ENCODE results near the gene SPEN.
"Not testable (repeated sequence)": the region's sequence is repeated elsewhere in the genome, so short reads cannot be mapped to it uniquely, and the experiment has no call there.

Gene SPEN

DNA sequence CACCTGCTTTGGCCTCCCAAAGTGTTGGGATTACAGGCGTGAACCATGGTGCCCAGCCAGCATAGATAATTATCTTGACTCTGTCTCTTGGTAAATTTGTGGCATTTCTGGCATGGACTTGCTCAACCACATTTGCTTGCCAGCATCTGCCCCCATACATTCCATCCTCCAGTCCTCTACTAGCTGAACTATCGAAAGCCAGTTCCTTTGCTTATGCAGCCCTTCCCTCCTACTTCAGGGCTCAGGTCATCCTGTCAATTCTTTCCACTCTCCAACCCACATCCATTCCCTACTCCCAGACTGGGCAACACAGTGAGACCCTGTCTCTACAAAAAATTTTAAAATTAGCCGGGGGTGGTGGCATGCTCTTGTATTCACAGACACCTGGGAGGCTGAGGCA, 27.0 kb upstream of the SPEN start:
- Histone ChIP-seq H3K27ac (replicated peaks; ENCODE audit: low read length) (no peak overlapping the region), H3K4me2 (ENCODE audit: insufficient read depth, low read length, poor library complexity, severe bottlenecking) (no peak overlapping the region), H3K18ac (ENCODE audit: low read length) (no peak overlapping the region), H3K9me3 (replicated peaks in 1 of 2; ENCODE audit: control insufficient read depth in 2 of 2, insufficient read depth in 1 of 2, low read depth in 1 of 2, low read length in 2 of 2) (no peaks in the 10 kb centered on the region), H3K4me3 (ENCODE audit: low read length in 2 of 2) (no peak overlapping the region), H3K27me3 (ENCODE audit: control insufficient read depth in 3 of 3, insufficient read depth in 3 of 3, low read depth in 1 of 3, low read length in 3 of 3) (no peaks in the 10 kb centered on the region), H2BK15ac (ENCODE audit: low read length) (no peak overlapping the region), H4K8ac (ENCODE audit: low read depth, low read length) (no peak overlapping the region), H4K91ac (ENCODE audit: low read depth, low read length, poor library complexity) (no peak overlapping the region), H3K4ac (ENCODE audit: low read length) (no peak overlapping the region), H2AFZ (ENCODE audit: low read length) (no peak overlapping the region), H3K36me3 (replicated peaks in 1 of 2; ENCODE audit: control insufficient read depth in 2 of 2, insufficient read depth in 2 of 2, low read length in 2 of 2) (peaks cover 0 to 6% of the 10 kb centered on the region in 2 donors), H2BK12ac (ENCODE audit: low read length) (no peak overlapping the region), H3K23ac (ENCODE audit: low read depth, low read length, poor library complexity) (no peak overlapping the region), H2BK120ac (ENCODE audit: low read depth, low read length) (no peak overlapping the region), H2BK5ac (ENCODE audit: low read length) (no peak overlapping the region), H3K14ac (ENCODE audit: low read length) (no peak overlapping the region), H3K79me1 (ENCODE audit: low read depth, low read length) (no peaks in the 10 kb centered on the region), H3K4me1 (ENCODE audit: control insufficient read depth in 2 of 2, insufficient read depth in 1 of 2, low read depth in 1 of 2, low read length in 2 of 2) (no peaks in the 10 kb centered on the region), H3K9ac (ENCODE audit: low read depth, low read length, poor library complexity) (no peak overlapping the region), H2AK5ac (ENCODE audit: low read depth, low read length) (no peak overlapping the region)
- DNase-seq (ENCODE audit: low spot score) = no peak
- WGBS, 2 donors (ENCODE audit: extremely low coverage in 2 of 2, insufficient read length in 2 of 2, insufficient replicate concordance in 1 of 2) = no CpG with 5 or more reads among the region's 3 CpGs

- H3K4me2 ChIP-seq (ENCODE audit: insufficient read depth, low read length, poor library complexity, severe bottlenecking) = no peak overlapping the region
- no peak overlapping the region for H3K18ac ChIP-seq (ENCODE audit: low read length)
- no peak overlapping the region for H2BK120ac ChIP-seq (ENCODE audit: low read depth, low read length)
- H3K14ac ChIP-seq (ENCODE audit: low read length) = no peak overlapping the region
- no peaks in the 10 kb centered on the region for H3K9me3 ChIP-seq (replicated peaks in 1 of 2; ENCODE audit: control insufficient read depth in 2 of 2, insufficient read depth in 1 of 2, low read depth in 1 of 2, low read length in 2 of 2)
- H2AK5ac ChIP-seq (ENCODE audit: low read depth, low read length) = no peak overlapping the region
- no peak overlapping the region for H3K9ac ChIP-seq (ENCODE audit: low read depth, low read length, poor library complexity)
- H3K79me1 ChIP-seq (ENCODE audit: low read depth, low read length) = no peaks in the 10 kb centered on the region
- no peak overlapping the region for H4K8ac ChIP-seq (ENCODE audit: low read depth, low read length)
- no peak overlapping the region for H2BK5ac ChIP-seq (ENCODE audit: low read length)
- H3K36me3 ChIP-seq (replicated peaks in 1 of 2; ENCODE audit: control insufficient read depth in 2 of 2, insufficient read depth in 2 of 2, low read length in 2 of 2) = no peaks in the 10 kb centered on the region
- H4K91ac ChIP-seq (ENCODE audit: low read depth, low read length, poor library complexity) = no peak overlapping the region
- H2BK15ac ChIP-seq (ENCODE audit: low read length) = no peak overlapping the region
- H3K4me3 ChIP-seq (ENCODE audit: low read length in 2 of 2) = no peak overlapping the region
- no peaks in the 10 kb centered on the region for H3K4me1 ChIP-seq (ENCODE audit: control insufficient read depth in 2 of 2, insufficient read depth in 1 of 2, low read depth in 1 of 2, low read length in 2 of 2)
- H2AFZ ChIP-seq (ENCODE audit: low read length) = no peak overlapping the region
- H3K23ac ChIP-seq (ENCODE audit: low read depth, low read length, poor library complexity) = no peak overlapping the region
- no peak overlapping the region for H2BK12ac ChIP-seq (ENCODE audit: low read length)
- no peak overlapping the region for H3K4ac ChIP-seq (ENCODE audit: low read length)
- H3K27ac ChIP-seq (replicated peaks; ENCODE audit: low read length) = no peak overlapping the region
- no peaks in the 10 kb centered on the region for H3K27me3 ChIP-seq (ENCODE audit: control insufficient read depth in 3 of 3, insufficient read depth in 3 of 3, low read depth in 1 of 3, low read length in 3 of 3)
- DNase-seq (ENCODE audit: low spot score) = no peak
These were observed 21.7 kb upstream of the SPEN start for GRCh38 chr1:15825800-15826199.

DNA sequence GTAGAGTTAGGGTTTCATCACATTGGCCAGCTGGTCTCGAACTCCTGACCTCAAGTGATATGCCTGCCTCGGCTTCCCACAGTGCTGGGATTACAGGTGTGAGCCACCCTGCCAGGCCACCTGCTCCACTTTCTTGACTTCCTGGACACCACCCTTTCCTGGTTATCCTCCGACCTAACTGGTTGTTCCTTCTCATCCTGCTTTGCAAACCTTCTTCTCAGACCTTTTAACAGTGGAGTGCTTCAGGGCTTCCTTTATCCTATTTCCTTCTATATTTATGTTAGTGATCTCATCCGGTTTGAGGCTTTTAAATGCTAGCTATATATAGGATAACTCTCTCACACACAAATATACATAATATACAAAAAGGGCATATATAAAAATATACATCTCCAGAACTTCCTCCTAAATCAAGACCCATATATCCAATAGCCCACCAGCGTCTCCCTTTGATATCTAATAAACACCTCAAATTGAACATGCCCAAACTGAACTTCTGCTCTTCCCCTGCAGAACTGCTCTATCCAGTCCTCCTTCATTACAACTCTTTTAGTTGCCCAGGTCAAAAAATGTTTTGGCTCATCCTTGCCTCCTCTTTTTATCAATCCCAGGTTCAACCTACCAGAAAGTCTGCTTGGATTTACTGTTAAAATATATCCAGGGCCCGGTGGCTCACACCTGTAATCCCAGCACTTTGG, 20.5 kb upstream of the SPEN start:
- Histone ChIP-seq H2BK120ac (ENCODE audit: low read depth, low read length) (no peak overlapping the region), H2BK12ac (ENCODE audit: low read length) (no peak overlapping the region), H4K91ac (ENCODE audit: low read depth, low read length, poor library complexity) (no peak overlapping the region), H3K9me3 (replicated peaks in 1 of 2; ENCODE audit: control insufficient read depth in 2 of 2, insufficient read depth in 1 of 2, low read depth in 1 of 2, low read length in 2 of 2) (no peaks in the 10 kb centered on the region), H2BK5ac (ENCODE audit: low read length) (no peak overlapping the region), H3K36me3 (replicated peaks in 1 of 2; ENCODE audit: control insufficient read depth in 2 of 2, insufficient read depth in 2 of 2, low read length in 2 of 2) (no peaks in the 10 kb centered on the region), H3K4ac (ENCODE audit: low read length) (no peak overlapping the region), H3K4me1 (ENCODE audit: control insufficient read depth in 2 of 2, insufficient read depth in 1 of 2, low read depth in 1 of 2, low read length in 2 of 2) (no peaks in the 10 kb centered on the region), H3K23ac (ENCODE audit: low read depth, low read length, poor library complexity) (no peak overlapping the region), H2AFZ (ENCODE audit: low read length) (no peak overlapping the region), H3K4me2 (ENCODE audit: insufficient read depth, low read length, poor library complexity, severe bottlenecking) (no peak overlapping the region), H3K27ac (replicated peaks; ENCODE audit: low read length) (no peak overlapping the region), H2AK5ac (ENCODE audit: low read depth, low read length) (no peak overlapping the region), H3K4me3 (ENCODE audit: low read length in 2 of 2) (no peak overlapping the region), H3K18ac (ENCODE audit: low read length) (no peak overlapping the region), H2BK15ac (ENCODE audit: low read length) (no peak overlapping the region), H3K27me3 (ENCODE audit: control insufficient read depth in 3 of 3, insufficient read depth in 3 of 3, low read depth in 1 of 3, low read length in 3 of 3) (no peaks in the 10 kb centered on the region), H4K8ac (ENCODE audit: low read depth, low read length) (no peak overlapping the region), H3K9ac (ENCODE audit: low read depth, low read length, poor library complexity) (no peak overlapping the region), H3K14ac (ENCODE audit: low read length) (no peak overlapping the region), H3K79me1 (ENCODE audit: low read depth, low read length) (no peaks in the 10 kb centered on the region)
- no CpG with 5 or more reads among the region's 6 CpGs for WGBS, 2 donors (ENCODE audit: extremely low coverage in 2 of 2, insufficient read length in 2 of 2, insufficient replicate concordance in 1 of 2)
- no peak for DNase-seq (ENCODE audit: low spot score)

- H3K23ac ChIP-seq (ENCODE audit: low read depth, low read length, poor library complexity); H2BK5ac ChIP-seq (ENCODE audit: low read length); H3K79me1 ChIP-seq (ENCODE audit: low read depth, low read length); H2BK15ac ChIP-seq (ENCODE audit: low read length); H3K27ac ChIP-seq (replicated peaks; ENCODE audit: low read length); H3K18ac ChIP-seq (ENCODE audit: low read length); H3K9me3 ChIP-seq (replicated peaks in 1 of 2; ENCODE audit: control insufficient read depth in 2 of 2, insufficient read depth in 1 of 2, low read depth in 1 of 2, low read length in 2 of 2); DNase-seq (ENCODE audit: low spot score); H2BK12ac ChIP-seq (ENCODE audit: low read length); H4K91ac ChIP-seq (ENCODE audit: low read depth, low read length, poor library complexity); H3K4me1 ChIP-seq (ENCODE audit: control insufficient read depth in 2 of 2, insufficient read depth in 1 of 2, low read depth in 1 of 2, low read length in 2 of 2); H4K8ac ChIP-seq (ENCODE audit: low read depth, low read length); H3K36me3 ChIP-seq (replicated peaks in 1 of 2; ENCODE audit: control insufficient read depth in 2 of 2, insufficient read depth in 2 of 2, low read length in 2 of 2); H3K14ac ChIP-seq (ENCODE audit: low read length); H3K9ac ChIP-seq (ENCODE audit: low read depth, low read length, poor library complexity); H3K4ac ChIP-seq (ENCODE audit: low read length); H3K4me2 ChIP-seq (ENCODE audit: insufficient read depth, low read length, poor library complexity, severe bottlenecking); H2AFZ ChIP-seq (ENCODE audit: low read length); H3K27me3 ChIP-seq (ENCODE audit: control insufficient read depth in 3 of 3, insufficient read depth in 3 of 3, low read depth in 1 of 3, low read length in 3 of 3); H2AK5ac ChIP-seq (ENCODE audit: low read depth, low read length); H3K4me3 ChIP-seq (ENCODE audit: low read length in 2 of 2); H2BK120ac ChIP-seq (ENCODE audit: low read depth, low read length): not testable (repeated sequence)
- no CpG with 5 or more reads among the region's 15 CpGs for WGBS, 2 donors (ENCODE audit: extremely low coverage in 2 of 2, insufficient read length in 2 of 2, insufficient replicate concordance in 1 of 2)
These were observed 19.9 kb upstream of the SPEN start for GRCh38 chr1:15827567-15827966.
